Measurements from ENCODE around the gene TLR5. TPM values are rescaled to one million over a fixed set of nuclear protein-coding genes. Genes with fewer than 3 reads are reported as not detected.

TLR5 gene
- total RNA-seq, 1 experiment from 2014 or later: 0.21 TPM

DNA sequence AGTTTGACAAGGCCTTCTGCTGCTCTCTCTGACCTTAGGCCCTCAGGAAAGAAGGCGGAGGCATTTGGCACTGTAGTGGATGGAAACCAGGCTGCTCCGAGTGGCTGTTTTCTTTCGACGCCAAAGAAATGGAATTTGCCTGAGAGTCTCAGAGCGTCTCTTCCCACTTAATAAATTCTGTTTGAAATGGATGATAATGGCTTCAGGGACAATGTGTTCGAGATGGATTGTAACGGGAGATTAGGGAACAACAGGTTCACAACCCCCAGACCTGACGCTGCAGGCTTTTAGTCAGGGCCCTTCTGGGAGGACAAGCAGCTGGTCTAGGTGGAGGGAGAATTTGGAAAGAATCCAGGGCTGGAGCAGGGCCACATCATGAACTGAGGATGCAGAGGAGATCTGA, 58.6 kb downstream of the TLR5 start:
- POLR2A ChIA-PET: no interaction called here
- CTCF ChIA-PET: no interaction called here

GRCh38 chr1:223083831-223084230, 59.2 kb downstream of the TLR5 start:
- intact Hi-C loops (cut with micrococcal nuclease; ENCODE audit: unreplicated experiment): loop anchor here (5.0 kb wide), 1 partner anchor 347 kb away; the partner anchor contains the start of gene FAM177B
- no TSS peak for BruUV-seq (replicated peaks)
- H3K4me3 ChIP-seq (ENCODE audit: low read depth in 2 of 2, low read length in 2 of 2): no peak overlapping the region
- no peak for ATAC-seq
- ChIA-PET CTCF (no interaction called here), POLR2A (no interaction called here)
- no peaks in the 10 kb centered on the region for H3K36me3 ChIP-seq (ENCODE audit: control insufficient read depth, insufficient read depth, low read length)
- in situ Hi-C loops (cut with HindIII; ENCODE audit: low pct_unique_long_range_greater_than_20kb, low sequenced_read_pairs): loop anchor here (25.0 kb wide), 1 partner anchor 347 kb away; the partner anchor contains the start of gene FAM177B
- H3K9me3 ChIP-seq (ENCODE audit: control insufficient read depth, insufficient read depth, low read depth, low read length): no peaks in the 10 kb centered on the region
- H3K27me3 ChIP-seq (ENCODE audit: control insufficient read depth, insufficient read depth, low read length): no peaks in the 10 kb centered on the region
- H3K4me1 ChIP-seq (ENCODE audit: control insufficient read depth, insufficient read depth, low read length): no peaks in the 10 kb centered on the region
- no peak for TF ChIP-seq POLR2AphosphoS5 (IDR thresholded peaks at IDR 0.05; ENCODE audit: low read depth, low read length)
- TF ChIP-seq SIN3A (IDR thresholded peaks at IDR 0.05; ENCODE audit: borderline replicate concordance, insufficient read depth, low read depth, low read length): no peak
- TF ChIP-seq TCF7L2 (IDR thresholded peaks at IDR 0.05; ENCODE audit: low read depth, low read length): no peak
- TF ChIP-seq REST (IDR thresholded peaks at IDR 0.05; ENCODE audit: insufficient read depth in 1 of 2, low read depth in 2 of 2, low read length in 1 of 2): no peak
- TF ChIP-seq, protein P1, sequence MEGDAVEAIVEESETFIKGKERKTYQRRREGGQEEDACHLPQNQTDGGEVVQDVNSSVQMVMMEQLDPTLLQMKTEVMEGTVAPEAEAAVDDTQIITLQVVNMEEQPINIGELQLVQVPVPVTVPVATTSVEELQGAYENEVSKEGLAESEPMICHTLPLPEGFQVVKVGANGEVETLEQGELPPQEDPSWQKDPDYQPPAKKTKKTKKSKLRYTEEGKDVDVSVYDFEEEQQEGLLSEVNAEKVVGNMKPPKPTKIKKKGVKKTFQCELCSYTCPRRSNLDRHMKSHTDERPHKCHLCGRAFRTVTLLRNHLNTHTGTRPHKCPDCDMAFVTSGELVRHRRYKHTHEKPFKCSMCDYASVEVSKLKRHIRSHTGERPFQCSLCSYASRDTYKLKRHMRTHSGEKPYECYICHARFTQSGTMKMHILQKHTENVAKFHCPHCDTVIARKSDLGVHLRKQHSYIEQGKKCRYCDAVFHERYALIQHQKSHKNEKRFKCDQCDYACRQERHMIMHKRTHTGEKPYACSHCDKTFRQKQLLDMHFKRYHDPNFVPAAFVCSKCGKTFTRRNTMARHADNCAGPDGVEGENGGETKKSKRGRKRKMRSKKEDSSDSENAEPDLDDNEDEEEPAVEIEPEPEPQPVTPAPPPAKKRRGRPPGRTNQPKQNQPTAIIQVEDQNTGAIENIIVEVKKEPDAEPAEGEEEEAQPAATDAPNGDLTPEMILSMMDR (IDR thresholded peaks at IDR 0.05): no peak
- H3K27ac ChIP-seq (ENCODE audit: low read length): no peak overlapping the region
- no peak for DNase-seq (ENCODE audit: low read depth, low spot score)

More for the DNA sequence above, 58.6 kb downstream of the TLR5 start:
- TF ChIP-seq, protein P1 (IDR thresholded peaks at IDR 0.05): no peak
- TF ChIP-seq SIN3A (IDR thresholded peaks at IDR 0.05; ENCODE audit: borderline replicate concordance, insufficient read depth, low read depth, low read length): no peak
- no peak for TF ChIP-seq TCF7L2 (IDR thresholded peaks at IDR 0.05; ENCODE audit: low read depth, low read length)
- no peak for TF ChIP-seq REST (IDR thresholded peaks at IDR 0.05; ENCODE audit: insufficient read depth in 1 of 2, low read depth in 2 of 2, low read length in 1 of 2)
- TF ChIP-seq POLR2AphosphoS5 (IDR thresholded peaks at IDR 0.05; ENCODE audit: low read depth, low read length): no peak
- no peak for DNase-seq (ENCODE audit: low read depth, low spot score)
- no peak for ATAC-seq
- intact Hi-C loops (cut with micrococcal nuclease; ENCODE audit: unreplicated experiment): loop anchor here (5.0 kb wide), 1 partner anchor 347 kb away; the partner anchor contains the start of gene FAM177B
- in situ Hi-C loops (cut with HindIII; ENCODE audit: low pct_unique_long_range_greater_than_20kb, low sequenced_read_pairs): loop anchor here (25.0 kb wide), 1 partner anchor 347 kb away; the partner anchor contains the start of gene FAM177B
- Histone ChIP-seq H3K4me3 (ENCODE audit: low read depth in 2 of 2, low read length in 2 of 2) (no peak overlapping the region), H3K36me3 (ENCODE audit: control insufficient read depth, insufficient read depth, low read length) (no peaks in the 10 kb centered on the region), H3K27ac (ENCODE audit: low read length) (no peak overlapping the region), H3K9me3 (ENCODE audit: control insufficient read depth, insufficient read depth, low read depth, low read length) (no peaks in the 10 kb centered on the region), H3K27me3 (ENCODE audit: control insufficient read depth, insufficient read depth, low read length) (no peaks in the 10 kb centered on the region), H3K4me1 (ENCODE audit: control insufficient read depth, insufficient read depth, low read length) (no peaks in the 10 kb centered on the region)
- no TSS peak for BruUV-seq (replicated peaks)

Data from Panc1 (cell line).